Renal cortex interstitium (tissue), 11 donors: ENCODE data around the gene NDRG3. TPM values are rescaled to one million over a fixed set of nuclear protein-coding genes. Genes with fewer than 3 reads are reported as not detected.
"Not testable (repeated sequence)": the region's sequence is repeated elsewhere in the genome, so short reads cannot be mapped to it uniquely, and the experiment has no call there.

Experiments
- DNase-seq, 11 donors: peaks; one replicate each; pipeline ENCODE4 v3.0.0-alpha.2; 2013; ENCODE audit warnings: low read depth in 9 of 11, low spot score in 4 of 11; ENCODE audit errors: extremely low read depth in 1 of 11
- polyA plus RNA-seq, 3 donors: library from polyadenylated mRNA; unstranded; fragments of 120-200 nt; gene quantifications; one replicate each; pipeline ENCODE4 v1.2.1, GENCODE V29; 2013; ENCODE audit not compliant: insufficient read length in 3 of 3

The NDRG3 gene
- polyA plus RNA-seq, 3 donors: 30.9 to 34.9 (median 31.5) TPM

GRCh38 chr20:36726168-36726567 lies 19.7 kb downstream of the NDRG3 start:
- no peak for DNase-seq

DNA sequence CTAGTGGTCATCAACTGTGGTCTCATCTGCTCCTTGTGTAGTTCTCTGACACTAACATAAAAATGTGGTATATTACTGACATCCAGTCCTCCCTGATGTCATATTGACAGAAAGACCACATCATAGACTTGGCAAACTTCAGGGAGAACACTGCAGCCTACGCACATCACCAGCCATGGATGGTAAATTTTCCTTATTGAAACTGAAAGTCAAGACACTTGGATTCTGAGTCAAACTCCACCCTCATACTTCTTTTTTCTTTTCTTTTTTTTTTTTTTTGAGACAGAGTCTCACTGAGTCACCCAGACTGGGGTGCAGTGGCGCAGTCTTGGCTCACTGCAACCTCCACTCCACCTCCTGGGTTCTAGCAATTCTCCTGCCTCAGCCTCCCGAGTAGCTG lies 25.4 kb downstream of the NDRG3 start:
- no peak for DNase-seq

- no peak for DNase-seq
Measured at GRCh38 chr20:36717657-36718056, 28.2 kb downstream of the NDRG3 start.

GRCh38 chr20:36717021-36717420 lies 28.9 kb downstream of the NDRG3 start:
- DNase-seq: no peak

DNA sequence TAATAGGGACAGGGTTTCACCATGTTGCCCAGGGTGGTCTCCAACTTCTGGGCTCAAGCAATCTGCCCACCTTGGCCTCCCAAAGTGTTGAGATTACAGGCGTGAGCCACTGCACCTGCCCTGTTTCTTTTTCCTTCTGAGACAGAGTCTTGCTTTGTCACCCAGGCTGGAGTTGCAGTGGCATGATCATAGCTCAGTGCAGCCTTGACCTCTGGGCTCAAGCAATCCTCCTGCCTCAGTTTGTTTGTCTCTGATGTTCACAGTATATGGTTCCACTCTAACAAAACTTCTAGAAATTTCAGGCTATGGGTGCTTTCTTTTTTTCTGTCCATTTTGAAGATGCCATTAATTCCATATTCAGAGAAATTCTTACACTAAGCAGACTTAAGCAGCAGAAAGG lies 33.1 kb downstream of the NDRG3 start:
- no peak for DNase-seq

GRCh38 chr20:36709126-36709525 lies 36.8 kb downstream of the NDRG3 start:
- DNase-seq: no peak

GRCh38 chr20:36703530-36703929 lies 42.4 kb downstream of the NDRG3 start:
- no peak for DNase-seq

DNA sequence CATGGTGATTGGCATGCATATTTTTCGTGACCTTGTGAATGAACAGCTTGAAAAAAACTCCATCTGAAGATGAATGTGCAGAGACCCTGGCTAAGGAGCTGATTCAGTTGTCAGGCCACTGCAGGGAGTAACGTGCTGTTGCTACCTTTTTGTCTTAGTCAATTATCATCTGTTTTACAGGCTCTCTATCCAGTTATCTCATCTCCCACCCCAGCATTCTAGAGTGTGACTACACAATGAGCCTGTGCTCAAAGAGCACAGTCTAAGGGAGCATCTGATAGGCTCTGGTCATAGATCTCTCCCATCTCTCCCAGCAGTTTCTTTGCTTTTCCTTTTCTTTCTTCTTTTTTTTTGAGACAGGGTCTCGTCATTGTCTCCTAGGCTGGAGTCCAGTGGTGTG lies 45.5 kb downstream of the NDRG3 start:
- no peak for DNase-seq

DNA sequence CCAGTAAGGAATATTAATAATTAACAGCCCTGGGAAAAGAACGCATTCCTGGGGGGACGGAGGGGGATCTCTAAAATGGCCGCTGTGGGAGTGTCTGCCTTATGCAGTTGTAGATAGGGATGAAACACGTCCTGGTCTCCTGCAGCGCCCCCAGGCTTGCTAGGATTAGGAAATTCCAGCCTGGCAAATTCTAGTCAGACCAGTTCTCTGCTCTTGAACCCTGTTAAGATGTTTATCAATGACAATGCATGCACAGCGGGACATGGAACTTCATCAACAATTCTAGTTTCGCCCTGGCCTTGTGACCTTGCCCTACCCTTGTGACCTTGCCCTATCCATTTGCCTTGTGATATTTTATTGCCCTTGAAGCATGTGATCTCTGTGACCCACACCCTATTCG lies 50.4 kb downstream of the NDRG3 start:
- not testable (repeated sequence) for DNase-seq

DNA sequence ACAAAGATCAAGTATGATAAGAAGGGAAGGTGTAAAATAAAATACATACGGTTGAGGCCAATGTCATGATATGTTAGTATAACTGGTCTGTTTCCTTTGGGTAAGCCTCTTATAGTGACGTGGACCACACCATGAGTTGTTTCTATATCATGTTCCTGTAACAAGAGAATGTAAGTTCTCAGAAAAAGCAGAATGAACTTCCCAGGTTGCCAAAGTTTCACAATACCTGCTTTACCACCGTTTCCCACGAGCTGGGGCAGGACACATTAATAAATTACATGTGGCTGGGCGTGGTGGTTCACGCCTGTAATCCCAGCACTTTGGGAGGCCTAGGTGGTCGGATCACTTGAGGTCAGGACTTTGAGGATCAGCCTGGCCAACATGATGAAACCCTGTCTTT lies 57.3 kb downstream of the NDRG3 start:
- DNase-seq: no peak

DNA sequence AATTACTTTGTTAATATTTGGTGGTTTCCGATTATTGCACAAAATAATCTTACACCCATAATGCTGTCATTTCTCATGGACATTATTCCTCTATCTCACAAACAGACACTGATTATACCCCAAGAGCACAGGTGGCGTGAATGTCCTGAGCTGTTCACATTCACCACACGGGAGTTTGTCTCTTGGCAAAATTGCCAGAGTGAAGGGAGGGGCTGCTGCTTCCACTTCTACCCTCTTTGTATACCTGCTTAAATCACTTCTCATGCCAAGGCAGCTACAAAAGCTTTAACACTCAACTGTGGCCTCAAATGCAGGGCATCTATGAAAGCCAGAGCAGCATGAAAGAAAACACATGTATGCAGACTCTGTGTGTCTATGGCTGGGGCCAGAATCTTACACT lies 58.0 kb downstream of the NDRG3 start:
- DNase-seq: no peak

DNA sequence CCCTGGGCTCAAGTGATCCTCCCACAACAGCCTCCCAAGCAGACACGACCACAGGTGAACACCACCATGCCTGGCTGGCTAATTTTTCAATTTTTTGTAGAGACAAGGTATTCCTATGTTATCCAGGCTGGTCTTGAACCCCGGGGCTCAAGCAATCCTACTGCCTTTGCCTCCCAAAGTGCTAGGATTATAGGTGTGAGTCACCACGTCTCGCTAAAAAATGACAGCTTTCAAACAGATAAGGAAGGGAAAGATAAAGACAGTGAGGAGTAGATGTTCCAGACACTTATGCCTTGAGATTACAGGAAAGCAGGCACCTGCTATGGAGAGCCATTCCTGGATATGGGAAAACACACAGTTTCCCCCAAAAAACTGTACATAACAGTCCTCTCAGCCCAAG lies 58.9 kb downstream of the NDRG3 start:
- DNase-seq: no peak

GRCh38 chr20:36686504-36686903 lies 59.4 kb downstream of the NDRG3 start:
- no peak for DNase-seq

DNA sequence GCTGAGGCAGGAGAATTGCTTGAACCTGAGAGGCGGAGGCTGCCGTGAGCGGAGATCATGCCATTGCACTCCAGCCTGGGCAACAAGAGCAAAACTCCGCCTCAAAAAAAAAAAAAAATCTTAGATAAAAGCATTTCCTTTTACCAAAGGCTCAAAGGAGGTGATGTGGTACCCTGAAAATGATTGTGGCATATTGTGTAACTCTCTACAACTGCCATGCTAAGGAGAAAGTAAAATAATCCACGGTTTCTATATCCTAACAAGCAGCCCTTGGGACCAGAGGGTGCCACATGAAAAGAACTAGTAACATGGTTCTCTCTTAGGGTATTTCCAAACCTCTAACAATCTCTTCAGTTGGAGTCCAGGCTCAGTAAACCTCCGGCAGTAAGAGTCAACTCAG lies 61.1 kb downstream of the NDRG3 start:
- DNase-seq: no peak

DNA sequence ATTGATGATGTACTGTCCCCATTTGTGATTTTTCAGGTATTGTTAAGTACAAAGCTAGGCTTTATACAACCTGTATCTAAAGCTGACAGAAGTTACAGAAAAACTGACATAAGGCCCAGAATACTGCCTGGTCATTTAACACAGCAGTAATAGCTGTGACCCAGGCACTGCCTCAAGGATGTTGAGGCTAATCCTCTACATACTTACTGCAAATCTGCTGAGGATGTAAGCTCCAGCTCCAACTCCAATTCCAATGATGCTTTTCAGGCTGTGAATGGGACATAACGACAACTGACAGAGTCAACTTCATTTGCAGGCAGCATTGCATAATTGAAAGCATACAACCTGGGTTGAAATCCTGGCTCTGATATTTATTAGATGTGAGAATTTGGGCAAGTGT lies 63.6 kb downstream of the NDRG3 start:
- no peak for DNase-seq

GRCh38 chr20:36677422-36677771 lies 68.5 kb downstream of the NDRG3 start:
- no peak for DNase-seq

DNA sequence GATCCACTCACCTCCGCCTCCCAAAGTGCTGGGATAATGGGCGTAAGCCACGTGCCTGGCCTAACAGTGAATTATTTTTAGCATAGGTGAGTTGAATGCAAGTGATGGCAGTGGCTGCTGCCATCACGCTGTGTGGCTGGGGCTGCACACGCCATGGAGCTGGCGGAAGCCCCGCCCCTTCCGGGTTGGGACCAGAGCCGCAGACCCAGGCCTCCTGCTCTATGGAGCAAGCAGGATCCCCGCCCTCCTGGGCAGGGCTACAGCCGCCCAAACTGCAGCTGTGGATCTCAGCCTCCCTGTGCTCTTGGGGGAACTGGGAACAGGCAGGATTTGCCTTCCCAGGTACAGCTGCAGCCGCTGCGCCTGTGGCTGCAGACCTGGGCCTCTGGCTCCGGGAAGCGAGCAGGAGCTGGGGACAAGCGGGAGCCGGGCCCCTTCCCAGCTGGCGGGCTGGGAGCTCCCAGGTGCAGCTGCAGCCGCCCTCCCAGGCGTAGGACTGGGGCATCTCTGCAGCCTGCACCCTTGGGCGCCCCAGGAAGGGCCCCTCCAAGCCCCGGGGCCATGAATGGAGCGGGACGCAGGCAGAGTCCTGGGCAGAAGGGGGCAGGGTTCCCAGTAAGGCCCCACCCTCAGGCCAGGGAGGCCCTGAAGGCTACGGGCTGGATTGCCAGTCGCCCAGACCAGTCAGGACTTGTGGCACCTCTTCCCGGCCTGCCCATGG lies 69.0 kb downstream of the NDRG3 start:
- DNase-seq: no peak

DNA sequence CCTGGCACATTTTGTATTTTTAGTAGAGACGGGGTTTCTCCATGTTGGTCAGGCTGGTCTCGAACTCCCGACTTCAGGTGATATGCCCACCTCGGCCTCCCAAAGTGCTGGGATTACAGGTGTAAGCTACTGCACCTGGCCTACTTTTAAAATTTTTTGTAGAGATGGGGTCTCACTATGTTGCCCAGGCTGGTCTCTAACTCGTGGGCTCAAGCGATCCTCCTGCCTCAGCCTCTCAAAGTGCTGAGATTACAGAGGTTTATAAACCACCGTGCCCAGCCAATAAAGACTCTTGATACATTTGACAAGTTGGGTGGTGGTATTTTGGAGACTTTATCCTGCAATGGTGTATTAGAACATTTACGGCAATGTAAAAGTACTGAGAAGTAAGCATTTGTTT lies 70.3 kb downstream of the NDRG3 start:
- not testable (repeated sequence) for DNase-seq

DNA sequence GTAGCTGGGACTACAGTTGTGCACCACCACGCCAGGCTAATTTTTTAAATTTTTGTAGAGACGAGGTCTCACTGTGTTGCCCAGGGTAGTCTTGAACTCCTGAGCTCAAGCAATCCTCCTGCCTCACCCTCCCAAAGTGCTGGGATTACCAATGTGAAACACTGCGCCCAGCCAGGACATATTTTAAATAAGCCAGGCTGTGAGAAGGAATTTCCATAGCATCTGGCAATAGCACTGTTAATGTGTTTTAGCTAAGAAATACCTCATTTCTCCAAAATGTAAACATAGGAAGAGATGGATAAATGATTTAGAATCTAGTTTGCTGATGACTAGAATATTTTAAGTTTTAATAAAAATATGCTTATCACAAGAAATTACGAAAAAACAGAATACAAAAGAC lies 72.9 kb downstream of the NDRG3 start:
- DNase-seq: no peak

- DNase-seq: peak in 1 of 11 donors; percentile 2
Measured at GRCh38 chr20:36670665-36671357, 75.1 kb downstream of the NDRG3 start.

- no peak for DNase-seq
Measured at GRCh38 chr20:36666181-36666740, 79.6 kb downstream of the NDRG3 start.
